Jurkat, Clone E6-1 (cell line): Measurements from ENCODE around the gene RABL6.
"Not testable (repeated sequence)": the region's sequence is repeated elsewhere in the genome, so short reads cannot be mapped to it uniquely, and the experiment has no call there.

Source experiments
- DNase-seq: peaks from one replicate; pipeline ENCODE4 v3.0.0-alpha.2; 2011; ENCODE audit warnings: low read depth, low spot score
- H3K4me3 ChIP-seq: 2 replicates; pipeline ENCODE4 v1.5.1; 2011; ENCODE audit warnings: mild to moderate bottlenecking, low read length, control low read depth, moderate library complexity

RABL6 gene

GRCh38 chr9:136841646-136842379 lies 34.1 kb downstream of the RABL6 start:
- H3K4me3 ChIP-seq, result not testable (repeated sequence)

GRCh38 chr9:136842380-136842948 lies 34.7 kb downstream of the RABL6 start, which contains the start of gene AJM1:
AJM1 (plus strand) TSS chr9:136842478; CDS start chr9:136844415, 1,937 bp downstream.
- DNase-seq, result peak; percentile 70
- peak within 1 kb of the TSS; percentile 49 for H3K4me3 ChIP-seq

More at GRCh38 chr9:136841646-136842379, 34.1 kb downstream of the RABL6 start:
- DNase-seq, result not testable (repeated sequence)

GRCh38 chr9:136843159-136843800 lies 35.5 kb downstream of the RABL6 start:
- DNase-seq, H3K4me3 ChIP-seq: not testable (repeated sequence)

- not testable (repeated sequence) for H3K4me3 ChIP-seq, DNase-seq
Measured at GRCh38 chr9:136843801-136844740, 36.3 kb downstream of the RABL6 start.

GRCh38 chr9:136844761-136845464 lies 37.2 kb downstream of the RABL6 start:
- no peak for DNase-seq

GRCh38 chr9:136845465-136846260 lies 37.9 kb downstream of the RABL6 start:
- no peak overlapping the region for H3K4me3 ChIP-seq
- DNase-seq, result no peak

More at GRCh38 chr9:136844761-136845464, 37.2 kb downstream of the RABL6 start:
- no peak overlapping the region for H3K4me3 ChIP-seq

- no peak for DNase-seq
- no peak overlapping the region for H3K4me3 ChIP-seq
Measured at GRCh38 chr9:136846376-136847087, 38.8 kb downstream of the RABL6 start.

GRCh38 chr9:136847088-136847825 lies 39.5 kb downstream of the RABL6 start:
- no peak for DNase-seq
- peak overlapping the region; percentile 80 for H3K4me3 ChIP-seq

- peak; percentile 51 for DNase-seq
- H3K4me3 ChIP-seq, result peak overlapping the region; percentile 80
Measured at GRCh38 chr9:136847826-136848392, 40.2 kb downstream of the RABL6 start.

GRCh38 chr9:136848393-136849037 lies 40.8 kb downstream of the RABL6 start:
- no peak for DNase-seq
- H3K4me3 ChIP-seq, result peak overlapping the region; percentile 80

GRCh38 chr9:136849038-136849959 lies 41.6 kb downstream of the RABL6 start, which contains the start of gene PHPT1:
PHPT1 (plus strand) TSS chr9:136849409; CDS start chr9:136849431, 22 bp downstream.
- H3K4me3 ChIP-seq, result peak within 1 kb of the TSS; percentile 80
- peak; percentile 98 for DNase-seq

GRCh38 chr9:136849960-136850865 lies 42.5 kb downstream of the RABL6 start:
- peak overlapping the region; percentile 80 for H3K4me3 ChIP-seq
- no peak for DNase-seq

GRCh38 chr9:136850866-136851775 lies 43.4 kb downstream of the RABL6 start:
- no peak overlapping the region for H3K4me3 ChIP-seq
- DNase-seq, result no peak
